Measurements from ENCODE around the gene SREBF2. TPM values are rescaled to one million over a fixed set of nuclear protein-coding genes. Genes with fewer than 3 reads are reported as not detected.
A peak's percentile ranks its signal among the peaks of the same experiment; 100 is the strongest.
"Not testable (repeated sequence)": the region's sequence is repeated elsewhere in the genome, so short reads cannot be mapped to it uniquely, and the experiment has no call there.

The SREBF2 gene
- total and polyA plus RNA-seq, 2 donors from 2014 or later, result 49.2 to 71.4 TPM

DNA sequence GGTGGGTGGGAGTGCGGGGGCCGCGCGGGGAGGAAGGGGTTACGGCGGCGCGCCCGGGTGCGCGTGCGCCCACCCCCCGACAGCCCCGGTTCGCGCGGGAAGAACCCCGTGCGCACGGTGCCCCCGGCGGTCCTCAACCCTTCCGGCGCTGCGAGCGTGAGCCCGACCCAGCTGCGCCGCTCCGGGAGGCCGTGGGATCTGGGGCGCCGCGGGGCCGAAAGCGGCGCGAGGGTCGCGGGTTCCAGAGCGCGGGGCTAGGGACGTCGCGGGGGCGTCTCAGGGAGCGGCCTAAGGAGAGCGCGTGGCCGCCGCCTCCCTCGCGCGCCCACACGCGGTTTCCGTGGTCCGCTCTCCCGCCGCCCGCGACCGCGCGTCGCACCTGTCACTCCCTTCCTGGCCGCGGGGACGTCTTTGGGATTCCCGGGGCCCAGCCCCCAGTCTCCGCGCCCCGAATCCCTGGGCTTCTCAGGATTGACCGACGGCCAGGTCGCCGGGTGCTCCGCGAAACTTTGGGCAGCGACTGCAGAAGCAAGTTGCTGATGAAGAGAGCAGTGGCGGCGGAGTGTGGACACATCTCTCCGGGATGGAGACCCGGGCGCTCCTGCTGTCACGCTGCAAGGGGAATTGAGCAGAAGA, 582 bp downstream of the SREBF2 start:
- Histone ChIP-seq H3K4me1 (ENCODE audit: control insufficient read depth in 2 of 3, insufficient read depth in 2 of 3, low read depth in 1 of 3, low read length in 3 of 3) (peaks cover 0 to 8% (median 0%) of the 10 kb centered on the region in 3 donors), H3K9ac (ENCODE audit: low read length in 3 of 3) (peak overlapping the region in 2 of 3 donors; percentile 54 to 84), H3K9me3 (ENCODE audit: control insufficient read depth in 2 of 3, insufficient read depth in 1 of 3, low read length in 3 of 3) (no peaks in the 10 kb centered on the region), H3K27me3 (ENCODE audit: control insufficient read depth, insufficient read depth, low read length) (no peaks in the 10 kb centered on the region), H3K36me3 (ENCODE audit: control insufficient read depth in 2 of 3, insufficient read depth in 3 of 3, low read length in 3 of 3) (peaks cover 0 to 3% (median 0%) of the 10 kb centered on the region in 3 donors), H3K27ac (ENCODE audit: low read depth in 2 of 2, low read length in 2 of 2) (peak overlapping the region; percentile 95 to 98), H3K4me3 (ENCODE audit: low read length in 3 of 3) (peak overlapping the region; percentile 63 to 80 (median 68))
- DNase-seq, result peak; percentile 39 to 86 (median 71)
- intact Hi-C loops (cut with DNase I), result no loop called here
- no peak for FAIRE-seq
- TF ChIP-seq, protein P1, sequence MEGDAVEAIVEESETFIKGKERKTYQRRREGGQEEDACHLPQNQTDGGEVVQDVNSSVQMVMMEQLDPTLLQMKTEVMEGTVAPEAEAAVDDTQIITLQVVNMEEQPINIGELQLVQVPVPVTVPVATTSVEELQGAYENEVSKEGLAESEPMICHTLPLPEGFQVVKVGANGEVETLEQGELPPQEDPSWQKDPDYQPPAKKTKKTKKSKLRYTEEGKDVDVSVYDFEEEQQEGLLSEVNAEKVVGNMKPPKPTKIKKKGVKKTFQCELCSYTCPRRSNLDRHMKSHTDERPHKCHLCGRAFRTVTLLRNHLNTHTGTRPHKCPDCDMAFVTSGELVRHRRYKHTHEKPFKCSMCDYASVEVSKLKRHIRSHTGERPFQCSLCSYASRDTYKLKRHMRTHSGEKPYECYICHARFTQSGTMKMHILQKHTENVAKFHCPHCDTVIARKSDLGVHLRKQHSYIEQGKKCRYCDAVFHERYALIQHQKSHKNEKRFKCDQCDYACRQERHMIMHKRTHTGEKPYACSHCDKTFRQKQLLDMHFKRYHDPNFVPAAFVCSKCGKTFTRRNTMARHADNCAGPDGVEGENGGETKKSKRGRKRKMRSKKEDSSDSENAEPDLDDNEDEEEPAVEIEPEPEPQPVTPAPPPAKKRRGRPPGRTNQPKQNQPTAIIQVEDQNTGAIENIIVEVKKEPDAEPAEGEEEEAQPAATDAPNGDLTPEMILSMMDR (IDR thresholded peaks at IDR 0.05; ENCODE audit: borderline replicate concordance, extremely low read depth, insufficient read depth), result no peak

- DNase-seq, result no peak
- TF ChIP-seq, protein P1 (IDR thresholded peaks at IDR 0.05; ENCODE audit: borderline replicate concordance, extremely low read depth, insufficient read depth), result no peak
- FAIRE-seq, result no peak
- Histone ChIP-seq H3K9me3 (ENCODE audit: control insufficient read depth in 2 of 3, insufficient read depth in 1 of 3, low read length in 3 of 3) (no peaks in the 10 kb centered on the region), H3K36me3 (ENCODE audit: control insufficient read depth in 2 of 3, insufficient read depth in 3 of 3, low read length in 3 of 3) (peaks cover 0 to 3% (median 0%) of the 10 kb centered on the region in 3 donors), H3K27ac (ENCODE audit: low read depth in 2 of 2, low read length in 2 of 2) (peak overlapping the region; percentile 95 to 98), H3K4me3 (ENCODE audit: low read length in 3 of 3) (peak overlapping the region; percentile 59 to 80 (median 68)), H3K27me3 (ENCODE audit: control insufficient read depth, insufficient read depth, low read length) (no peaks in the 10 kb centered on the region), H3K4me1 (ENCODE audit: control insufficient read depth in 2 of 3, insufficient read depth in 2 of 3, low read depth in 1 of 3, low read length in 3 of 3) (peaks cover 0 to 10% (median 0%) of the 10 kb centered on the region in 3 donors), H3K9ac (ENCODE audit: low read length in 3 of 3) (peak overlapping the region; percentile 31 to 84 (median 54))
- intact Hi-C loops (cut with DNase I), result no loop called here
These were observed 1.4 kb downstream of the SREBF2 start for GRCh38 chr22:41834005-41834944.

GRCh38 chr22:41835462-41835861, 2.6 kb downstream of the SREBF2 start:
- H3K27me3 ChIP-seq (ENCODE audit: control insufficient read depth, insufficient read depth, low read length); FAIRE-seq; H3K9ac ChIP-seq (ENCODE audit: low read length in 3 of 3); H3K36me3 ChIP-seq (ENCODE audit: control insufficient read depth in 2 of 3, insufficient read depth in 3 of 3, low read length in 3 of 3); H3K27ac ChIP-seq (ENCODE audit: low read depth in 2 of 2, low read length in 2 of 2); intact Hi-C loops (cut with DNase I); H3K4me3 ChIP-seq (ENCODE audit: low read length in 3 of 3); DNase-seq; H3K9me3 ChIP-seq (ENCODE audit: control insufficient read depth in 2 of 3, insufficient read depth in 1 of 3, low read length in 3 of 3): not testable (repeated sequence)
- H3K4me1 ChIP-seq (ENCODE audit: control insufficient read depth in 2 of 3, insufficient read depth in 2 of 3, low read depth in 1 of 3, low read length in 3 of 3), result peaks cover 0 to 10% (median 0%) of the 10 kb centered on the region in 3 donors

GRCh38 chr22:41836551-41836950, 3.6 kb downstream of the SREBF2 start:
- H3K4me3 ChIP-seq (ENCODE audit: low read length in 3 of 3), result no peak overlapping the region
- DNase-seq (no peak), FAIRE-seq (no peak)
- peaks cover 0 to 10% (median 5%) of the 10 kb centered on the region in 3 donors for H3K4me1 ChIP-seq (ENCODE audit: control insufficient read depth in 2 of 3, insufficient read depth in 2 of 3, low read depth in 1 of 3, low read length in 3 of 3)
- H3K27ac ChIP-seq (ENCODE audit: low read depth in 2 of 2, low read length in 2 of 2), result no peak overlapping the region
- no peak overlapping the region for H3K9ac ChIP-seq (ENCODE audit: low read length in 3 of 3)
- H3K36me3 ChIP-seq (ENCODE audit: control insufficient read depth in 2 of 3, insufficient read depth in 3 of 3, low read length in 3 of 3), result peaks cover 0 to 3% (median 2%) of the 10 kb centered on the region in 3 donors
- intact Hi-C loops (cut with DNase I), result no loop called here
- TF ChIP-seq, protein P1 (IDR thresholded peaks at IDR 0.05; ENCODE audit: borderline replicate concordance, extremely low read depth, insufficient read depth), result no peak
- H3K27me3 ChIP-seq (ENCODE audit: control insufficient read depth, insufficient read depth, low read length), result no peaks in the 10 kb centered on the region
- H3K9me3 ChIP-seq (ENCODE audit: control insufficient read depth in 2 of 3, insufficient read depth in 1 of 3, low read length in 3 of 3), result no peaks in the 10 kb centered on the region

Data from kidney (tissue), 14 donors.